Measurements from ENCODE around the gene COX19. TPM values are rescaled to one million over a fixed set of nuclear protein-coding genes. Genes with fewer than 3 reads are reported as not detected.
A peak's percentile ranks its signal among the peaks of the same experiment; 100 is the strongest.

Gene COX19
- total and polyA plus RNA-seq, 2 of the 13 experiments (the other 11 are each of a cell fraction or from before 2014, with no cell fraction given), result 11.5 to 21.7 TPM

- TF ChIP-seq, protein P1, sequence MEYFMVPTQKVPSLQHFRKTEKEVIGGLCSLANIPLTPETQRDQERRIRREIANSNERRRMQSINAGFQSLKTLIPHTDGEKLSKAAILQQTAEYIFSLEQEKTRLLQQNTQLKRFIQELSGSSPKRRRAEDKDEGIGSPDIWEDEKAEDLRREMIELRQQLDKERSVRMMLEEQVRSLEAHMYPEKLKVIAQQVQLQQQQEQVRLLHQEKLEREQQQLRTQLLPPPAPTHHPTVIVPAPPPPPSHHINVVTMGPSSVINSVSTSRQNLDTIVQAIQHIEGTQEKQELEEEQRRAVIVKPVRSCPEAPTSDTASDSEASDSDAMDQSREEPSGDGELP (IDR thresholded peaks at IDR 0.05; ENCODE audit: borderline replicate concordance, low read depth), result no peak
- TF ChIP-seq XRCC5 (optimal IDR thresholded peaks at IDR 0.05; ENCODE audit: low read length), result peak; percentile 48
- TF ChIP-seq HOXD1 (CRISPR knock-in tag; IDR thresholded peaks at IDR 0.05), result no peak
- no peak for TF ChIP-seq KAT7 (CRISPR knock-in tag; IDR thresholded peaks at IDR 0.05; ENCODE audit: borderline replicate concordance)
- no peak for TF ChIP-seq NPAS2 (CRISPR knock-in tag; IDR thresholded peaks at IDR 0.05; ENCODE audit: borderline replicate concordance)
- no peak for TF ChIP-seq ZNF354B (CRISPR knock-in tag; IDR thresholded peaks at IDR 0.05)
- 0 out of 2 replicates have a peak, but pooled peaks have one; percentile 20 for TF ChIP-seq MAZ (IDR thresholded peaks at IDR 0.05; ENCODE audit: borderline replicate concordance, low read depth, low read length)
- 0 out of 2 replicates have a peak, but pooled peaks have one; percentile 7 for TF ChIP-seq MAZ (CRISPR knock-in tag; IDR thresholded peaks at IDR 0.05; ENCODE audit: low read depth)
- TF ChIP-seq, protein P2, sequence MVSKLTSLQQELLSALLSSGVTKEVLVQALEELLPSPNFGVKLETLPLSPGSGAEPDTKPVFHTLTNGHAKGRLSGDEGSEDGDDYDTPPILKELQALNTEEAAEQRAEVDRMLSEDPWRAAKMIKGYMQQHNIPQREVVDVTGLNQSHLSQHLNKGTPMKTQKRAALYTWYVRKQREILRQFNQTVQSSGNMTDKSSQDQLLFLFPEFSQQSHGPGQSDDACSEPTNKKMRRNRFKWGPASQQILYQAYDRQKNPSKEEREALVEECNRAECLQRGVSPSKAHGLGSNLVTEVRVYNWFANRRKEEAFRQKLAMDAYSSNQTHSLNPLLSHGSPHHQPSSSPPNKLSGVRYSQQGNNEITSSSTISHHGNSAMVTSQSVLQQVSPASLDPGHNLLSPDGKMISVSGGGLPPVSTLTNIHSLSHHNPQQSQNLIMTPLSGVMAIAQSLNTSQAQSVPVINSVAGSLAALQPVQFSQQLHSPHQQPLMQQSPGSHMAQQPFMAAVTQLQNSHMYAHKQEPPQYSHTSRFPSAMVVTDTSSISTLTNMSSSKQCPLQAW (CRISPR knock-in tag; IDR thresholded peaks at IDR 0.05), result peak; percentile 30; the same call in 1 of the 2 replicates
- no peak for TF ChIP-seq ATF1 (CRISPR knock-in tag; IDR thresholded peaks at IDR 0.05)
- TF ChIP-seq, protein P3, sequence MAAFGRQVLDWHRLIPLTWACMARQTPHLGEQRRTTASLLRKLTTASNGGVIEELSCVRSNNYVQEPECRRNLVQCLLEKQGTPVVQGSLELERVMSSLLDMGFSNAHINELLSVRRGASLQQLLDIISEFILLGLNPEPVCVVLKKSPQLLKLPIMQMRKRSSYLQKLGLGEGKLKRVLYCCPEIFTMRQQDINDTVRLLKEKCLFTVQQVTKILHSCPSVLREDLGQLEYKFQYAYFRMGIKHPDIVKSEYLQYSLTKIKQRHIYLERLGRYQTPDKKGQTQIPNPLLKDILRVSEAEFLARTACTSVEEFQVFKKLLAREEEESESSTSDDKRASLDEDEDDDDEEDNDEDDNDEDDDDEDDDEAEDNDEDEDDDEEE (CRISPR knock-in tag; IDR thresholded peaks at IDR 0.05), result no peak
- no peak for TF ChIP-seq ZNF143 (CRISPR knock-in tag; IDR thresholded peaks at IDR 0.05)
- TF ChIP-seq NFKB2 (CRISPR knock-in tag; IDR thresholded peaks at IDR 0.05; ENCODE audit: borderline replicate concordance), result peak; percentile 37; the same call in 1 of the 2 replicates
- TF ChIP-seq ZNF326 (CRISPR knock-in tag; IDR thresholded peaks at IDR 0.05; ENCODE audit: borderline replicate concordance), result no peak
- no peak for TF ChIP-seq ARID3A (IDR thresholded peaks at IDR 0.05; ENCODE audit: low read depth, low read length)
- TF ChIP-seq FOXO1 (CRISPR knock-in tag; IDR thresholded peaks at IDR 0.05), result no peak
- no peak for TF ChIP-seq ZNF251 (CRISPR knock-in tag; IDR thresholded peaks at IDR 0.05)
- no peak for TF ChIP-seq ZSCAN5A (CRISPR knock-in tag; IDR thresholded peaks at IDR 0.05; ENCODE audit: borderline replicate concordance)
Measured at GRCh38 chr7:963236-964078, 11.9 kb downstream of the COX19 start (continued).
